DND-41 (cell line): Measurements from ENCODE around the gene VSIG8.

Source experiments
- ATAC-seq: fragments of 200-7000 bp; cut with Tn5 transposase; 3 replicates; pipeline ENCODE4 v1.9.1; 2021; ENCODE audit warnings: low read depth; ENCODE audit not compliant: insufficient read depth
- DNase-seq: peaks from one replicate; pipeline ENCODE4 v3.0.0-alpha.2; 2020
- H2AFZ ChIP-seq: 2 replicates; pipeline ENCODE4 v1.6.0; 2012; ENCODE audit warnings: low read depth, low read length
- H3K27ac ChIP-seq: 2 replicates; pipeline ENCODE4 v1.5.1; 2012; ENCODE audit warnings: low read length, inconsistent platforms
- H3K27me3 ChIP-seq: fragments of 200-600 bp; sonication (generic); 2 replicates; pipeline ENCODE4 v1.6.0; 2012; ENCODE audit warnings: low read length, mild to moderate bottlenecking, inconsistent platforms; ENCODE audit not compliant: insufficient read depth, poor library complexity
- H3K36me3 ChIP-seq: 2 replicates; pipeline ENCODE4 v1.5.1; 2012; ENCODE audit warnings: low read length, inconsistent platforms; ENCODE audit not compliant: insufficient read depth
- H3K4me1 ChIP-seq: 2 replicates; pipeline ENCODE4 v1.5.1; 2012; ENCODE audit warnings: mild to moderate bottlenecking, low read length; ENCODE audit not compliant: insufficient read depth
- H3K4me2 ChIP-seq: 2 replicates; pipeline ENCODE4 v1.6.0; 2012; ENCODE audit warnings: mild to moderate bottlenecking, moderate library complexity, low read length, inconsistent platforms; ENCODE audit not compliant: insufficient read depth
- H3K4me3 ChIP-seq, 2 experiments: fragments of 200-600 bp in 1 of 2; shearing (Covaris generic) in 1 of 2; 2 replicates each; pipeline ENCODE4 v1.5.1; 2012 to 2016; ENCODE audit warnings: inconsistent platforms in 2 of 2, low read length in 2 of 2, mild to moderate bottlenecking in 2 of 2, low read depth in 1 of 2, moderate library complexity in 1 of 2
- H3K79me2 ChIP-seq: 2 replicates; pipeline ENCODE4 v1.6.0; 2012; ENCODE audit warnings: low read length, inconsistent platforms; ENCODE audit not compliant: insufficient read depth
- H3K9ac ChIP-seq: 2 replicates; pipeline ENCODE4 v1.6.0; 2012; ENCODE audit warnings: low read depth, mild to moderate bottlenecking, inconsistent platforms, low read length, moderate library complexity
- H3K9me3 ChIP-seq: 2 replicates; pipeline ENCODE4 v1.5.1; 2012; ENCODE audit warnings: low read length, moderate library complexity, mild to moderate bottlenecking, inconsistent platforms; ENCODE audit not compliant: insufficient read depth, severe bottlenecking
- H4K20me1 ChIP-seq: 2 replicates; pipeline ENCODE4 v1.6.0; 2012; ENCODE audit warnings: low read length; ENCODE audit not compliant: insufficient read depth
- CTCF ChIP-seq: IDR thresholded peaks from 2 replicates; pipeline ENCODE4 v1.5.1; 2012; ENCODE audit warnings: borderline replicate concordance, low read length, moderate library complexity, mild to moderate bottlenecking; ENCODE audit not compliant: poor library complexity, severe bottlenecking; ENCODE audit errors: extremely low read depth
- EZH2 ChIP-seq: IDR thresholded peaks from 3 replicates; pipeline ENCODE4 v1.6.1; 2012; ENCODE audit warnings: borderline replicate concordance, low read depth, mild to moderate bottlenecking, moderate library complexity, low read length, inconsistent platforms; ENCODE audit not compliant: severe bottlenecking

Gene VSIG8

GRCh38 chr1:159847231-159847630 lies 15.2 kb downstream of the VSIG8 start:
- H2AFZ ChIP-seq = no peak overlapping the region
- no peaks in the 10 kb centered on the region for H3K36me3 ChIP-seq
- DNase-seq (no peak), ATAC-seq (no peak)
- no peak overlapping the region for H3K4me3 ChIP-seq
- H3K9ac ChIP-seq = no peak overlapping the region
- H3K4me1 ChIP-seq = no peaks in the 10 kb centered on the region
- TF ChIP-seq EZH2 = no peak
- TF ChIP-seq CTCF = no peak
- no peak overlapping the region for H3K27ac ChIP-seq
- no peaks in the 10 kb centered on the region for H3K79me2 ChIP-seq
- no peaks in the 10 kb centered on the region for H3K9me3 ChIP-seq
- no peak overlapping the region for H3K4me2 ChIP-seq
- no peaks in the 10 kb centered on the region; the same call in 1 of the 2 replicates for H4K20me1 ChIP-seq
- peaks cover 33% of the 10 kb centered on the region for H3K27me3 ChIP-seq

GRCh38 chr1:159845751-159846629 lies 16.5 kb downstream of the VSIG8 start:
- H3K9ac ChIP-seq = no peak overlapping the region
- H3K36me3 ChIP-seq = no peaks in the 10 kb centered on the region
- H3K79me2 ChIP-seq = no peaks in the 10 kb centered on the region
- no peak overlapping the region for H3K27ac ChIP-seq
- no peaks in the 10 kb centered on the region; the same call in 1 of the 2 replicates for H4K20me1 ChIP-seq
- no peak overlapping the region for H2AFZ ChIP-seq
- no peak for TF ChIP-seq CTCF
- TF ChIP-seq EZH2 = no peak
- H3K4me3 ChIP-seq = no peak overlapping the region
- DNase-seq (no peak), ATAC-seq (no peak)
- peaks cover 26% of the 10 kb centered on the region for H3K27me3 ChIP-seq
- no peak overlapping the region for H3K4me2 ChIP-seq
- H3K4me1 ChIP-seq = no peaks in the 10 kb centered on the region
- H3K9me3 ChIP-seq = no peaks in the 10 kb centered on the region

- H3K27ac ChIP-seq = no peak overlapping the region
- TF ChIP-seq CTCF (no peak), EZH2 (no peak)
- no peak overlapping the region for H3K4me3 ChIP-seq
- H2AFZ ChIP-seq = no peak overlapping the region
- peaks cover 22% of the 10 kb centered on the region for H3K27me3 ChIP-seq
- no peak overlapping the region for H3K4me2 ChIP-seq
- DNase-seq (no peak), ATAC-seq (no peak)
- no peaks in the 10 kb centered on the region for H3K9me3 ChIP-seq
- H4K20me1 ChIP-seq = no peaks in the 10 kb centered on the region
- no peaks in the 10 kb centered on the region for H3K36me3 ChIP-seq
- H3K9ac ChIP-seq = no peak overlapping the region
- no peaks in the 10 kb centered on the region for H3K79me2 ChIP-seq
- H3K4me1 ChIP-seq = no peaks in the 10 kb centered on the region
Observed at GRCh38 chr1:159843459-159843858, 19.0 kb downstream of the VSIG8 start.
